ENCODE data around the gene POLE. TPM values are rescaled to one million over a fixed set of nuclear protein-coding genes. Genes with fewer than 3 reads are reported as not detected.

The POLE gene
- total RNA-seq, 1 experiment from 2014 or later = 62.9 TPM

GRCh38 chr12:132614029-132614428 is 73.1 kb downstream of the POLE start:
- H3K4me1 ChIP-seq (replicated peaks; ENCODE audit: insufficient read depth) = no peaks in the 10 kb centered on the region
- DNase-seq = no peak
- no peaks in the 10 kb centered on the region for H3K79me2 ChIP-seq (ENCODE audit: low read depth)
- no peak overlapping the region for H3K4me2 ChIP-seq
- no peaks in the 10 kb centered on the region for H3K9me2 ChIP-seq (ENCODE audit: insufficient read depth)
- POLR2A ChIA-PET (ENCODE audit: unreplicated experiment) = no interaction called here
- H3K27ac ChIP-seq = no peak overlapping the region
- no peaks in the 10 kb centered on the region for H3K36me3 ChIP-seq (ENCODE audit: low read depth)
- H3K27me3 ChIP-seq (ENCODE audit: insufficient read depth, low read depth) = peaks cover 55% of the 10 kb centered on the region
- BruUV-seq (replicated peaks) = no TSS peak
- CTCF ChIA-PET = no interaction called here
- H4K20me1 ChIP-seq (ENCODE audit: insufficient read depth) = no peaks in the 10 kb centered on the region
- H3K4me3 ChIP-seq = no peak overlapping the region
- H2AFZ ChIP-seq = no peak overlapping the region
- peaks cover 8% of the 10 kb centered on the region; the same call in 1 of the 2 replicates for H3F3A ChIP-seq (ENCODE audit: insufficient read depth, low read depth)
- intact Hi-C loops (cut with micrococcal nuclease; ENCODE audit: unreplicated experiment) = loop anchor here (10.0 kb wide), 1 partner anchor 459 kb away; no protein-coding TSS in a partner anchor
- TF ChIP-seq EZH2 (IDR thresholded peaks at IDR 0.05; ENCODE audit: low read depth) = no peak
- TF ChIP-seq, protein P1, sequence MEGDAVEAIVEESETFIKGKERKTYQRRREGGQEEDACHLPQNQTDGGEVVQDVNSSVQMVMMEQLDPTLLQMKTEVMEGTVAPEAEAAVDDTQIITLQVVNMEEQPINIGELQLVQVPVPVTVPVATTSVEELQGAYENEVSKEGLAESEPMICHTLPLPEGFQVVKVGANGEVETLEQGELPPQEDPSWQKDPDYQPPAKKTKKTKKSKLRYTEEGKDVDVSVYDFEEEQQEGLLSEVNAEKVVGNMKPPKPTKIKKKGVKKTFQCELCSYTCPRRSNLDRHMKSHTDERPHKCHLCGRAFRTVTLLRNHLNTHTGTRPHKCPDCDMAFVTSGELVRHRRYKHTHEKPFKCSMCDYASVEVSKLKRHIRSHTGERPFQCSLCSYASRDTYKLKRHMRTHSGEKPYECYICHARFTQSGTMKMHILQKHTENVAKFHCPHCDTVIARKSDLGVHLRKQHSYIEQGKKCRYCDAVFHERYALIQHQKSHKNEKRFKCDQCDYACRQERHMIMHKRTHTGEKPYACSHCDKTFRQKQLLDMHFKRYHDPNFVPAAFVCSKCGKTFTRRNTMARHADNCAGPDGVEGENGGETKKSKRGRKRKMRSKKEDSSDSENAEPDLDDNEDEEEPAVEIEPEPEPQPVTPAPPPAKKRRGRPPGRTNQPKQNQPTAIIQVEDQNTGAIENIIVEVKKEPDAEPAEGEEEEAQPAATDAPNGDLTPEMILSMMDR (conservative IDR thresholded peaks at IDR 0.05) = no peak
- peaks cover 7% of the 10 kb centered on the region for H3K9me3 ChIP-seq (ENCODE audit: insufficient read depth, low read depth)

DNA sequence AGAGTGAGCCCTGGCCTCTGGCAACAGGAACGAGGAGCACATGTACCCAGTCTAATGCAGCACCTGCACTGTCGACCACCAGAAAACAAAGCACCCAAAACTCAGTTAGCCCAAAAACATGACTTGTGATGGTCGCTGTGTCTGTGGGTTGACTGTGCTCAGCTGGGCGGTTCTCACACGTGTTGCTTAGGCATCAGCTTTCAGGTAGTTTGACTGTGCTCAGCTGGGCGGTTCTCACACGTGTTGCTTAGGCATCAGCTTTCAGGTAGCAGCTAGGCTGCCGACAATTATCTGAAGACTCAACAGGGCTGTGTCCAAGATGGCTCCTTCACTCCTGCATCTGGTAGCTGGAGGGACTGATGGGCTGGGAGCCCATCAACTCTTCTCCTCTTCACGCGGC is 75.5 kb downstream of the POLE start:
- TF ChIP-seq, protein P1 (conservative IDR thresholded peaks at IDR 0.05) = no peak
- no peak for TF ChIP-seq EZH2 (IDR thresholded peaks at IDR 0.05; ENCODE audit: low read depth)
- ChIA-PET POLR2A (ENCODE audit: unreplicated experiment) (no interaction called here), CTCF (no interaction called here)
- no peaks in the 10 kb centered on the region for H3K9me2 ChIP-seq (ENCODE audit: insufficient read depth)
- H3F3A ChIP-seq (ENCODE audit: insufficient read depth, low read depth) = no peaks in the 10 kb centered on the region; the same call in 1 of the 2 replicates
- intact Hi-C loops (cut with micrococcal nuclease; ENCODE audit: unreplicated experiment) = loop anchor here (10.0 kb wide), 1 partner anchor 457 kb away; no protein-coding TSS in a partner anchor
- no peaks in the 10 kb centered on the region for H3K79me2 ChIP-seq (ENCODE audit: low read depth)
- DNase-seq = no peak
- no peak overlapping the region for H3K4me3 ChIP-seq
- no peak overlapping the region for H3K4me2 ChIP-seq
- H3K4me1 ChIP-seq (replicated peaks; ENCODE audit: insufficient read depth) = no peaks in the 10 kb centered on the region
- H2AFZ ChIP-seq = no peak overlapping the region
- H3K36me3 ChIP-seq (ENCODE audit: low read depth) = no peaks in the 10 kb centered on the region
- H3K27ac ChIP-seq = no peak overlapping the region
- H3K9me3 ChIP-seq (ENCODE audit: insufficient read depth, low read depth) = peaks cover 2% of the 10 kb centered on the region
- peaks cover 65% of the 10 kb centered on the region for H3K27me3 ChIP-seq (ENCODE audit: insufficient read depth, low read depth)
- no peaks in the 10 kb centered on the region for H4K20me1 ChIP-seq (ENCODE audit: insufficient read depth)
- BruUV-seq (replicated peaks) = no TSS peak

DNA sequence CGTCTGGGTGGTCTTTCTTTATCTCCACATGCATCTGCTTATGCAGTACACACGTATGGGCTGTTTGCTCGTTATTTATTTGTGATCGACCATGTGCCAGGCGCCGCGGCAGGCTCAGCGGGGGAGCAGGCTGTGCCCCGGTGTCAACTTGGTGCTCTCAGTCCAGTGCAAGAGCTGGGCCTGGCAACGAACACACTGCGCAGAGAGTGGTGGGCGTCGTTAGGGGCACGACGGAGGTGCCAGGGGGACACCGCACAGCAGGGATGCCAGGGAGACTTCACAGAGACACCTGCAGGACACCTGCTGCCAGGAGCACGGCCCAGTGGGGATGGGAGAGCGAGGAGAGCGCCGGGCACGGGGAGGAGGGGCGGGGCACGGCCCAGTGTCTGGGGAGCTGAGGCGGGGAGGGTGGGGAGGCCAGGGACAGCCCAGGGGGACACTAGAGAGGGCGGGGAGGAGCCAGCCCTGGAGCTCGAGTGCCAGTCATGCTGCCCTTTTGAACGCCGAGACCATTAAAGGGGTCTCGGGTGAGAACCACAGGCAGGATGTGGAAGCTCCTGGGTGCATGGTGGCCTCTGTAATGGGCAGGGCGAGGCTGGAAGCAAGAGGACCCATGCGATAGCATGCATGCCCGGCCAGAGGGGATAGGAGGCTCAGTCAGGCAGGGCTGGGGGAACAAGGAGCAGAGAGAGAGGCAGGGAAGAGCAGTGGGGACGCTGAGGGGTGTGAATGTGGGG is 76.1 kb downstream of the POLE start:
- Histone ChIP-seq H3K79me2 (ENCODE audit: low read depth) (no peaks in the 10 kb centered on the region), H3K27ac (no peak overlapping the region), H3K4me2 (no peak overlapping the region), H4K20me1 (ENCODE audit: insufficient read depth) (no peaks in the 10 kb centered on the region), H2AFZ (no peak overlapping the region), H3K4me3 (no peak overlapping the region), H3K4me1 (replicated peaks; ENCODE audit: insufficient read depth) (no peaks in the 10 kb centered on the region), H3K27me3 (ENCODE audit: insufficient read depth, low read depth) (peaks cover 65% of the 10 kb centered on the region), H3K36me3 (ENCODE audit: low read depth) (no peaks in the 10 kb centered on the region), H3K9me3 (ENCODE audit: insufficient read depth, low read depth) (no peaks in the 10 kb centered on the region; the same call in 1 of the 2 replicates), H3F3A (ENCODE audit: insufficient read depth, low read depth) (no peaks in the 10 kb centered on the region; the same call in 1 of the 2 replicates), H3K9me2 (ENCODE audit: insufficient read depth) (no peaks in the 10 kb centered on the region)
- ChIA-PET POLR2A (ENCODE audit: unreplicated experiment) (no interaction called here), CTCF (no interaction called here)
- BruUV-seq (replicated peaks) = no TSS peak
- no peak for DNase-seq
- intact Hi-C loops (cut with micrococcal nuclease; ENCODE audit: unreplicated experiment) = loop anchor here (10.0 kb wide), 1 partner anchor 456 kb away; no protein-coding TSS in a partner anchor
- TF ChIP-seq, protein P1 (conservative IDR thresholded peaks at IDR 0.05) = no peak
- no peak for TF ChIP-seq EZH2 (IDR thresholded peaks at IDR 0.05; ENCODE audit: low read depth)
